ENCODE data around the gene SNCAIP. TPM values are rescaled to one million over a fixed set of nuclear protein-coding genes. Genes with fewer than 3 reads are reported as not detected.

Gene SNCAIP
- total RNA-seq, 1 experiment from 2014 or later = 3.0 TPM

DNA sequence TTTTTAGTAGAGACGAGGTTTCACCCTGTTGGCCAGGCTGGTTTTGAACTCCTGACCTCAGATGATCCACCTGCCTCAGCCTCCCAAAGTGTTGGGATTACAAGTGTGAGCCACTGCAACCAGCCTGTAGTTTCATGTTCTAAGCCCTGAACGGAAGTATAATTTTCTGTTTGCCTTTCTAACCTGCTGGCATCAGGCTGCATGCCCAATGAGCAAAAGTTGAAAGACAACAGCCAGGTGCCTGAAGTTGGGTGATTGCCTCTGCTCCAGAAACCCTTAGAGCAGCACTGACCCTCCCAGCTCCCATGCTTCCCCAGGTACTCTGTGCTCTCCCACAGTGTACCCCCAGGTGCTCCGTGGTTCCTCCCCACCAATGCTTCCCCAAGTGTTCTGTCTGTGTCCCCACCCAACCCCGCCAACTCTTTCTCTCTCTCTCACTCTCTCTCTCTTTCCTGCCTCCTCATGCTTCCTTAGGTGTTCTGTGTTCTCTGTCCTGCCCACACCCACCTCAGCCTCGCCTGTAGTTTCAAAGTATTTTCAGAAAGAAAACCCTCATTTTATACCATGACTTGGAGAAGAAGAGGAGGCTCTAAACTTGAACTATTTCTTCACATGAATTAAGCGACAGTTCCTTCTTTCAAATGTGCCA, 145.3 kb downstream of the SNCAIP start:
- Histone ChIP-seq H2AFZ (ENCODE audit: low read length) (no peak overlapping the region), H3K9ac (ENCODE audit: extremely low read depth, insufficient read length, low read length) (no peak overlapping the region), H2BK12ac (ENCODE audit: insufficient read length, low read depth, low read length) (no peak overlapping the region), H4K8ac (replicated peaks; ENCODE audit: insufficient read length, low read depth, low read length) (no peak overlapping the region), H3K18ac (ENCODE audit: insufficient read length, low read depth, low read length) (no peak overlapping the region), H2BK5ac (ENCODE audit: insufficient read length, low read length) (no peak overlapping the region), H3K27ac (ENCODE audit: insufficient read length, low read depth, low read length) (no peak overlapping the region), H2BK20ac (ENCODE audit: low read depth, low read length, poor library complexity, severe bottlenecking) (no peak overlapping the region), H3K79me1 (ENCODE audit: insufficient read depth, low read depth, low read length, poor library complexity, severe bottlenecking) (no peaks in the 10 kb centered on the region), H4K5ac (ENCODE audit: insufficient read length, low read depth, low read length) (no peak overlapping the region), H3K27me3 (ENCODE audit: insufficient read depth, low read length) (no peaks in the 10 kb centered on the region), H3K79me2 (ENCODE audit: insufficient read depth, low read length) (no peaks in the 10 kb centered on the region), H3K14ac (ENCODE audit: insufficient read depth, low read length) (no peak overlapping the region; the same call in 1 of the 2 replicates), H2AK5ac (ENCODE audit: insufficient read length, low read length) (no peak overlapping the region), H3K4me1 (ENCODE audit: insufficient read depth, low read length) (no peaks in the 10 kb centered on the region; the same call in 1 of the 2 replicates), H3K9me3 (ENCODE audit: control insufficient read depth, low read depth, low read length) (no peaks in the 10 kb centered on the region), H2BK15ac (ENCODE audit: low read depth, low read length) (no peak overlapping the region), H3K23ac (ENCODE audit: insufficient read length, low read depth, low read length) (no peak overlapping the region), H3K56ac (ENCODE audit: insufficient read length, low read depth, low read length) (no peak overlapping the region), H3K4ac (ENCODE audit: low read depth, low read length) (no peak overlapping the region), H4K91ac (ENCODE audit: insufficient read length, low read depth, low read length) (no peak overlapping the region), H2BK120ac (ENCODE audit: low read depth, low read length, poor library complexity, severe bottlenecking) (no peak overlapping the region), H4K20me1 (ENCODE audit: control insufficient read depth, insufficient read depth, insufficient read length) (no peaks in the 10 kb centered on the region), H3K4me2 (ENCODE audit: insufficient read depth, insufficient read length, low read length) (no peak overlapping the region), H3T11ph (ENCODE audit: low read length) (no peak overlapping the region), H3K23me2 (ENCODE audit: insufficient read length, low read depth, low read length, poor library complexity, severe bottlenecking) (no peaks in the 10 kb centered on the region)
- Mint-ChIP-seq H3K36me3 (ENCODE audit: insufficient read depth in 1 of 3, low read depth in 3 of 3) (no peaks in the 10 kb centered on the region), H3K27ac (peak overlapping the region in 2 of 3 experiments; percentile 9 to 42; a peak in 2 of 7 replicates), H3K9me3 (no peaks in the 10 kb centered on the region), H3K4me3 (no peak overlapping the region), H3K27me3 (ENCODE audit: low read depth) (no peaks in the 10 kb centered on the region), H3K4me1 (peaks cover 3 to 16% of the 10 kb centered on the region in 2 experiments)
- TF ChIP-seq, protein P1, sequence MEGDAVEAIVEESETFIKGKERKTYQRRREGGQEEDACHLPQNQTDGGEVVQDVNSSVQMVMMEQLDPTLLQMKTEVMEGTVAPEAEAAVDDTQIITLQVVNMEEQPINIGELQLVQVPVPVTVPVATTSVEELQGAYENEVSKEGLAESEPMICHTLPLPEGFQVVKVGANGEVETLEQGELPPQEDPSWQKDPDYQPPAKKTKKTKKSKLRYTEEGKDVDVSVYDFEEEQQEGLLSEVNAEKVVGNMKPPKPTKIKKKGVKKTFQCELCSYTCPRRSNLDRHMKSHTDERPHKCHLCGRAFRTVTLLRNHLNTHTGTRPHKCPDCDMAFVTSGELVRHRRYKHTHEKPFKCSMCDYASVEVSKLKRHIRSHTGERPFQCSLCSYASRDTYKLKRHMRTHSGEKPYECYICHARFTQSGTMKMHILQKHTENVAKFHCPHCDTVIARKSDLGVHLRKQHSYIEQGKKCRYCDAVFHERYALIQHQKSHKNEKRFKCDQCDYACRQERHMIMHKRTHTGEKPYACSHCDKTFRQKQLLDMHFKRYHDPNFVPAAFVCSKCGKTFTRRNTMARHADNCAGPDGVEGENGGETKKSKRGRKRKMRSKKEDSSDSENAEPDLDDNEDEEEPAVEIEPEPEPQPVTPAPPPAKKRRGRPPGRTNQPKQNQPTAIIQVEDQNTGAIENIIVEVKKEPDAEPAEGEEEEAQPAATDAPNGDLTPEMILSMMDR (conservative IDR thresholded peaks at IDR 0.05) = no peak
- no peak for DNase-seq
- no CpG with 5 or more reads among the region's 6 CpGs for WGBS (ENCODE audit: extremely low coverage, insufficient read length, low lambda C conversion rate)
